ENCODE measurements around the gene HAS3.

Gene HAS3

GRCh38 chr16:69107316-69107962 is 2.0 kb downstream of the HAS3 start:
- no peaks in the 10 kb centered on the region for H3K27me3 ChIP-seq (ENCODE audit: low read length)
- H3F3A ChIP-seq (ENCODE audit: insufficient read depth), result no peaks in the 10 kb centered on the region
- no peak for TF ChIP-seq CTCF (IDR thresholded peaks at IDR 0.05; ENCODE audit: insufficient read depth, low read length, poor library complexity, severe bottlenecking)
- no peak for TF ChIP-seq EZH2phosphoT487 (conservative IDR thresholded peaks at IDR 0.05; ENCODE audit: low read length)
- H3K9me2 ChIP-seq (replicated peaks; ENCODE audit: insufficient read depth, low read length), result no peaks in the 10 kb centered on the region
- H2AFZ ChIP-seq (ENCODE audit: low read depth, low read length, severe bottlenecking), result no peak overlapping the region
- H3K9me3 ChIP-seq (ENCODE audit: insufficient read depth, low read length), result no peaks in the 10 kb centered on the region
- H3K4me2 ChIP-seq (ENCODE audit: low read depth, low read length, poor library complexity, severe bottlenecking), result no peak overlapping the region
- H3K79me2 ChIP-seq (ENCODE audit: insufficient read depth, low read length), result no peaks in the 10 kb centered on the region
- no peaks in the 10 kb centered on the region for H3K36me3 ChIP-seq (ENCODE audit: low read length)
- H3K4me3 ChIP-seq (ENCODE audit: insufficient read depth, low read length, poor library complexity, severe bottlenecking), result no peak overlapping the region
- no peak overlapping the region for H3K27ac ChIP-seq (ENCODE audit: low read depth, low read length)
- H4K20me1 ChIP-seq (ENCODE audit: low read depth, low read length), result no peaks in the 10 kb centered on the region
- H3K9ac ChIP-seq (ENCODE audit: low read length), result no peak overlapping the region

- TF ChIP-seq CTCF (IDR thresholded peaks at IDR 0.05; ENCODE audit: insufficient read depth, low read length, poor library complexity, severe bottlenecking), result no peak
- no peak for TF ChIP-seq EZH2phosphoT487 (conservative IDR thresholded peaks at IDR 0.05; ENCODE audit: low read length)
- Histone ChIP-seq H3K9me3 (ENCODE audit: insufficient read depth, low read length) (no peaks in the 10 kb centered on the region), H3K27me3 (ENCODE audit: low read length) (no peaks in the 10 kb centered on the region), H2AFZ (ENCODE audit: low read depth, low read length, severe bottlenecking) (no peak overlapping the region), H3K79me2 (ENCODE audit: insufficient read depth, low read length) (no peaks in the 10 kb centered on the region), H3K36me3 (ENCODE audit: low read length) (no peaks in the 10 kb centered on the region), H3K27ac (ENCODE audit: low read depth, low read length) (no peak overlapping the region), H3K4me2 (ENCODE audit: low read depth, low read length, poor library complexity, severe bottlenecking) (no peak overlapping the region), H3K9me2 (replicated peaks; ENCODE audit: insufficient read depth, low read length) (no peaks in the 10 kb centered on the region), H4K20me1 (ENCODE audit: low read depth, low read length) (no peaks in the 10 kb centered on the region), H3K4me3 (ENCODE audit: insufficient read depth, low read length, poor library complexity, severe bottlenecking) (no peak overlapping the region), H3K9ac (ENCODE audit: low read length) (no peak overlapping the region), H3F3A (ENCODE audit: insufficient read depth) (no peaks in the 10 kb centered on the region)
Measured at GRCh38 chr16:69108064-69108904, 2.8 kb downstream of the HAS3 start.

- no peak overlapping the region for H3K4me2 ChIP-seq (ENCODE audit: low read depth, low read length, poor library complexity, severe bottlenecking)
- no peaks in the 10 kb centered on the region for H3K36me3 ChIP-seq (ENCODE audit: low read length)
- H3K27me3 ChIP-seq (ENCODE audit: low read length), result no peaks in the 10 kb centered on the region
- H3K27ac ChIP-seq (ENCODE audit: low read depth, low read length), result no peak overlapping the region
- H3K79me2 ChIP-seq (ENCODE audit: insufficient read depth, low read length), result no peaks in the 10 kb centered on the region
- no peak overlapping the region for H3K4me3 ChIP-seq (ENCODE audit: insufficient read depth, low read length, poor library complexity, severe bottlenecking)
- H3K9me2 ChIP-seq (replicated peaks; ENCODE audit: insufficient read depth, low read length), result no peaks in the 10 kb centered on the region
- TF ChIP-seq CTCF (IDR thresholded peaks at IDR 0.05; ENCODE audit: insufficient read depth, low read length, poor library complexity, severe bottlenecking) (no peak), EZH2phosphoT487 (conservative IDR thresholded peaks at IDR 0.05; ENCODE audit: low read length) (no peak)
- H3K9ac ChIP-seq (ENCODE audit: low read length), result no peak overlapping the region
- no peaks in the 10 kb centered on the region for H3F3A ChIP-seq (ENCODE audit: insufficient read depth)
- H4K20me1 ChIP-seq (ENCODE audit: low read depth, low read length), result no peaks in the 10 kb centered on the region
- no peaks in the 10 kb centered on the region for H3K9me3 ChIP-seq (ENCODE audit: insufficient read depth, low read length)
- H2AFZ ChIP-seq (ENCODE audit: low read depth, low read length, severe bottlenecking), result no peak overlapping the region
Measured at GRCh38 chr16:69108905-69109252, 3.4 kb downstream of the HAS3 start.

Measured in SU-DHL-6 (cell line).